Fibroblast of lung (primary cell): ENCODE data around the gene CENPU.

Experiments used
- EZH2 ChIP-seq: IDR thresholded peaks from 2 replicates; pipeline ENCODE4 v1.5.1; 2012; ENCODE audit warnings: low read length, control low read depth, mild to moderate bottlenecking; ENCODE audit errors: missing control alignments
- TF ChIP-seq, protein P1 (sequence below), 2 donors: IDR thresholded peaks in 1 of 2; conservative IDR thresholded peaks in 1 of 2; 1 replicate in 1 of 2; 2 replicates in 1 of 2; pipeline ENCODE4 v1.5.1; 2011 to 2012; ENCODE audit warnings: low read length in 2 of 2, control low read depth in 1 of 2, inconsistent platforms in 1 of 2, low read depth in 1 of 2, mild to moderate bottlenecking in 1 of 2

- TF ChIP-seq, protein P1, sequence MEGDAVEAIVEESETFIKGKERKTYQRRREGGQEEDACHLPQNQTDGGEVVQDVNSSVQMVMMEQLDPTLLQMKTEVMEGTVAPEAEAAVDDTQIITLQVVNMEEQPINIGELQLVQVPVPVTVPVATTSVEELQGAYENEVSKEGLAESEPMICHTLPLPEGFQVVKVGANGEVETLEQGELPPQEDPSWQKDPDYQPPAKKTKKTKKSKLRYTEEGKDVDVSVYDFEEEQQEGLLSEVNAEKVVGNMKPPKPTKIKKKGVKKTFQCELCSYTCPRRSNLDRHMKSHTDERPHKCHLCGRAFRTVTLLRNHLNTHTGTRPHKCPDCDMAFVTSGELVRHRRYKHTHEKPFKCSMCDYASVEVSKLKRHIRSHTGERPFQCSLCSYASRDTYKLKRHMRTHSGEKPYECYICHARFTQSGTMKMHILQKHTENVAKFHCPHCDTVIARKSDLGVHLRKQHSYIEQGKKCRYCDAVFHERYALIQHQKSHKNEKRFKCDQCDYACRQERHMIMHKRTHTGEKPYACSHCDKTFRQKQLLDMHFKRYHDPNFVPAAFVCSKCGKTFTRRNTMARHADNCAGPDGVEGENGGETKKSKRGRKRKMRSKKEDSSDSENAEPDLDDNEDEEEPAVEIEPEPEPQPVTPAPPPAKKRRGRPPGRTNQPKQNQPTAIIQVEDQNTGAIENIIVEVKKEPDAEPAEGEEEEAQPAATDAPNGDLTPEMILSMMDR (conservative IDR thresholded peaks at IDR 0.05 in 1 of 2, IDR thresholded peaks at IDR 0.05 in 1 of 2; ENCODE audit: low read depth in 1 of 2, low read length in 2 of 2) = no peak
- TF ChIP-seq EZH2 = no peak
These were observed 53.2 kb downstream of the CENPU start for GRCh38 chr4:184680698-184681097.
